GM12892 (cell line): Measurements from ENCODE around the gene TMPRSS4.

Experiments
- POLR2A ChIP-seq: IDR thresholded peaks from 2 replicates; pipeline ENCODE4 v1.6.1; 2011; ENCODE audit warnings: low read depth, low read length, control low read depth
- POLR2AphosphoS5 ChIP-seq: IDR thresholded peaks from 2 replicates; pipeline ENCODE4 v1.6.1; 2011; ENCODE audit warnings: low read depth, low read length, control low read depth

GRCh38 chr11:118055966-118056365, 20.9 kb upstream of the TMPRSS4 start:
- TF ChIP-seq POLR2A (no peak), POLR2AphosphoS5 (no peak)
